H1 (cell line): ENCODE data around the gene SLX4IP. TPM values are rescaled to one million over a fixed set of nuclear protein-coding genes. Genes with fewer than 3 reads are reported as not detected.

Source experiments
- CTCF ChIA-PET: fragments of 300-600 bp; sonication (Branson Sonifier 250); formaldehyde crosslinking; loops from one replicate; lab custom pipeline; 2021; ENCODE audit not compliant: partially characterized antibody; lab: Charles Lee
- POLR2A ChIA-PET: fragments of 300-600 bp; sonication (Branson Sonifier 250); formaldehyde crosslinking; loops from one replicate; lab custom pipeline; 2021; ENCODE audit warnings: inconsistent platforms; ENCODE audit not compliant: partially characterized antibody; lab: Charles Lee
- DNase-seq, 2 experiments: peaks; one replicate each; pipeline versions ENCODE4 v3.0.0 to v3.0.0-alpha.2; 2010 to 2022; ENCODE audit warnings: low spot score in 2 of 2, low read depth in 1 of 2, mixed read lengths in 1 of 2
- FAIRE-seq: peaks from 2 replicates; lab custom pipeline; 2011; peaks lifted over from hg19 to GRCh38; lab: Jason Lieb, UNC
- H2AFZ ChIP-seq: 2 replicates; pipeline ENCODE4 v1.8.1; 2012; ENCODE audit warnings: low read length, inconsistent platforms
- H2AK5ac ChIP-seq: 2 replicates; pipeline ENCODE4 v1.6.1; 2013; ENCODE audit warnings: low read depth, low read length
- H2BK120ac ChIP-seq: replicated peaks from 2 replicates; pipeline ENCODE3; 2013; ENCODE audit warnings: low read depth, low read length, inconsistent platforms
- H2BK12ac ChIP-seq: 2 replicates; pipeline ENCODE4 v1.6.1; 2013; ENCODE audit warnings: low read depth, low read length
- H2BK15ac ChIP-seq: 2 replicates; pipeline ENCODE4 v1.6.1; 2013; ENCODE audit warnings: low read length
- H2BK20ac ChIP-seq: 2 replicates; pipeline ENCODE4 v1.6.1; 2013; ENCODE audit warnings: low read length
- H2BK5ac ChIP-seq: 2 replicates; pipeline ENCODE4 v1.6.1; 2013; ENCODE audit warnings: low read depth, low read length
- H3K14ac ChIP-seq: 2 replicates; pipeline ENCODE4 v1.6.1; 2013; ENCODE audit warnings: inconsistent platforms; ENCODE audit not compliant: insufficient read length
- H3K18ac ChIP-seq: 2 replicates; pipeline ENCODE4 v1.6.1; 2013; ENCODE audit warnings: low read length; ENCODE audit errors: extremely low read depth
- H3K23ac ChIP-seq: 2 replicates; pipeline ENCODE4 v1.6.1; 2013; ENCODE audit warnings: inconsistent platforms; ENCODE audit not compliant: insufficient read length
- H3K23me2 ChIP-seq: 2 replicates; pipeline ENCODE4 v1.6.1; 2013; ENCODE audit warnings: low read depth, low read length
- H3K27ac ChIP-seq: 2 replicates; pipeline ENCODE4 v1.6.1; 2011; ENCODE audit warnings: low read depth, low read length, inconsistent platforms
- H3K27me3 ChIP-seq, 4 experiments: replicated peaks in 1 of 4; 1 replicate in 1 of 4; 2 replicates in 3 of 4; pipeline versions ENCODE4 v1.6.1 to v1.8.1; 2011 to 2013; ENCODE audit warnings: low read length in 3 of 4, mild to moderate bottlenecking in 3 of 4, inconsistent platforms in 2 of 4, mixed read lengths in 2 of 4, moderate library complexity in 1 of 4; ENCODE audit not compliant: control insufficient read depth in 3 of 4, insufficient read depth in 3 of 4; ENCODE audit errors: extremely low read depth in 1 of 4
- H3K36me3 ChIP-seq, 4 experiments: 2 replicates each; pipeline versions ENCODE4 v1.6.1 to v1.8.1; 2011 to 2013; ENCODE audit warnings: mild to moderate bottlenecking in 4 of 4, low read length in 3 of 4, moderate library complexity in 2 of 4, control low read depth in 1 of 4, inconsistent platforms in 1 of 4; ENCODE audit not compliant: insufficient read depth in 4 of 4, control insufficient read depth in 2 of 4
- H3K4ac ChIP-seq: replicated peaks from 2 replicates; pipeline ENCODE3; 2013; ENCODE audit warnings: low read length, low read depth, mixed read lengths, inconsistent platforms; ENCODE audit not compliant: insufficient read length
- H3K4me1 ChIP-seq, 4 experiments: replicated peaks in 1 of 4; 1 replicate in 1 of 4; 2 replicates in 3 of 4; pipeline versions ENCODE4 v1.6.1 to v1.8.1; 2011 to 2013; ENCODE audit warnings: low read length in 3 of 4, inconsistent platforms in 2 of 4, mixed read lengths in 1 of 4; ENCODE audit not compliant: insufficient read depth in 4 of 4, control insufficient read depth in 3 of 4
- H3K4me2 ChIP-seq, 2 experiments: 2 replicates each; pipeline versions ENCODE4 v1.6.1 to v1.8.1; 2011 to 2013; ENCODE audit warnings: low read depth in 2 of 2, low read length in 2 of 2, control low read depth in 1 of 2, inconsistent platforms in 1 of 2, mild to moderate bottlenecking in 1 of 2; ENCODE audit not compliant: insufficient read depth in 1 of 2
- H3K4me3 ChIP-seq, 4 experiments: fragments of 200-600, 300-600 bp in 1 of 4; sonication (generic), shearing (Covaris generic), sonication (Bioruptor Twin) in 1 of 4; 2 replicates each; pipeline versions ENCODE4 v1.5.1 to v1.8.1; 2011 to 2016; ENCODE audit warnings: low read length in 4 of 4, low read depth in 3 of 4, control low read depth in 2 of 4, inconsistent platforms in 2 of 4, mild to moderate bottlenecking in 2 of 4, mixed read lengths in 1 of 4, moderate library complexity in 1 of 4; ENCODE audit not compliant: insufficient read depth in 2 of 4; ENCODE audit errors: extremely low read depth in 1 of 4
- H3K56ac ChIP-seq: replicated peaks from 2 replicates; pipeline ENCODE3; 2013; ENCODE audit warnings: low read depth, mild to moderate bottlenecking, mixed read lengths, low read length, inconsistent platforms; ENCODE audit not compliant: insufficient read length
- H3K79me1 ChIP-seq: 2 replicates; pipeline ENCODE4 v1.6.1; 2013; ENCODE audit warnings: low read depth, low read length, control low read depth
- H3K79me2 ChIP-seq, 2 experiments: 2 replicates each; pipeline versions ENCODE4 v1.6.1 to v1.8.1; 2012 to 2013; ENCODE audit warnings: low read length in 2 of 2, mild to moderate bottlenecking in 2 of 2, inconsistent platforms in 1 of 2; ENCODE audit not compliant: insufficient read depth in 2 of 2, control insufficient read depth in 1 of 2
- H3K9ac ChIP-seq, 4 experiments: replicated peaks in 1 of 4; 1 replicate in 1 of 4; 2 replicates in 3 of 4; pipeline versions ENCODE4 v1.6.1 to v1.8.1; 2011 to 2013; ENCODE audit warnings: low read depth in 3 of 4, low read length in 3 of 4, control low read depth in 2 of 4, mild to moderate bottlenecking in 2 of 4, moderate library complexity in 2 of 4, inconsistent platforms in 1 of 4; ENCODE audit errors: extremely low read depth in 1 of 4
- H3K9me3 ChIP-seq, 2 experiments: 2 replicates each; pipeline versions ENCODE4 v1.6.1 to v1.8.1; 2012 to 2013; ENCODE audit warnings: mild to moderate bottlenecking in 2 of 2, moderate library complexity in 2 of 2, control low read depth in 1 of 2, inconsistent platforms in 1 of 2, low read depth in 1 of 2, low read length in 1 of 2, mixed read lengths in 1 of 2; ENCODE audit not compliant: insufficient read depth in 2 of 2
- H4K20me1 ChIP-seq, 2 experiments: replicated peaks in 1 of 2; 2 replicates each; pipeline versions ENCODE3 to v1.8.1; 2011 to 2013; ENCODE audit warnings: inconsistent platforms in 2 of 2, low read length in 2 of 2, mild to moderate bottlenecking in 1 of 2; ENCODE audit not compliant: insufficient read depth in 2 of 2, control insufficient read depth in 1 of 2
- H4K5ac ChIP-seq: 2 replicates; pipeline ENCODE4 v1.6.1; 2013; ENCODE audit warnings: low read length, low read depth, mixed read lengths, inconsistent platforms; ENCODE audit not compliant: insufficient read length
- H4K8ac ChIP-seq: 2 replicates; pipeline ENCODE4 v1.8.0; 2013; ENCODE audit warnings: mild to moderate bottlenecking, moderate library complexity, low read length, inconsistent platforms; ENCODE audit not compliant: insufficient read depth; ENCODE audit errors: extremely low read depth
- H4K91ac ChIP-seq: replicated peaks from 2 replicates; pipeline ENCODE3; 2013; ENCODE audit warnings: low read length, mixed read lengths, inconsistent platforms; ENCODE audit not compliant: insufficient read length
- GTF2F1 ChIP-seq: IDR thresholded peaks from 2 replicates; pipeline ENCODE4 v1.6.1; 2012; ENCODE audit warnings: low read depth, low read length, improper control_type of control experiment, borderline replicate concordance
- JUN ChIP-seq: IDR thresholded peaks from 2 replicates; pipeline ENCODE4 v1.6.1; 2011; ENCODE audit warnings: low read depth, mild to moderate bottlenecking, improper control_type of control experiment, low read length
- POU5F1 ChIP-seq: IDR thresholded peaks from 2 replicates; pipeline ENCODE4 v1.6.1; 2011; ENCODE audit warnings: low read depth, mild to moderate bottlenecking, low read length, moderate library complexity
- RBBP5 ChIP-seq: IDR thresholded peaks from 2 replicates; pipeline ENCODE4 v1.7.1; 2012; ENCODE audit warnings: low read depth, mild to moderate bottlenecking, inconsistent platforms, low read length, moderate library complexity, borderline replicate concordance
- SP2 ChIP-seq: IDR thresholded peaks from 2 replicates; pipeline ENCODE4 v1.6.1; 2012; ENCODE audit warnings: mild to moderate bottlenecking, low read length, inconsistent platforms
- SRF ChIP-seq: IDR thresholded peaks from 2 replicates; pipeline ENCODE4 v1.6.1; 2011; ENCODE audit warnings: mild to moderate bottlenecking, low read depth, low read length, moderate library complexity
- YY1 ChIP-seq: IDR thresholded peaks from 2 replicates; pipeline ENCODE4 v1.6.1; 2011; ENCODE audit warnings: low read depth, mild to moderate bottlenecking, low read length
- ZNF274 ChIP-seq: IDR thresholded peaks from 2 replicates; pipeline ENCODE4 v1.7.0; 2012; ENCODE audit warnings: low read length, borderline replicate concordance; ENCODE audit errors: extremely low read depth
- WGBS, 2 experiments: shearing (Covaris generic) in 1 of 2; methylation state at CpG; one replicate each; pipeline versions ENCODE4 v1.1.6 to v1.1.7; 2013 to 2015; ENCODE audit warnings: low lambda C conversion rate in 2 of 2, mixed read lengths in 2 of 2, inconsistent platforms in 1 of 2, low coverage in 1 of 2, missing lambda C conversion rate in 1 of 2; ENCODE audit not compliant: insufficient replicate concordance in 2 of 2, insufficient coverage in 1 of 2, insufficient read length in 1 of 2; ENCODE audit errors: extremely low coverage in 1 of 2, missing lambda C conversion rate in 1 of 2; 5-methylcytosine and 5-hydroxymethylcytosine counted together
- polyA plus RNA-seq, 7 experiments: library from polyadenylated mRNA; depleted of rRNA in 3 of 7; stranded (reverse) in 5 of 7; unstranded in 2 of 7; fragments of >200 nt in 5 of 7; fragments of 200-250 nt in 2 of 7; gene quantifications; 1 replicate in 5 of 7; 2 replicates in 1 of 7; 4 replicates in 1 of 7; pipeline versions ENCODE4 v1.2.1 to v1.2.3, GENCODE V29; 2011 to 2013; ENCODE audit warnings: missing spikeins in 2 of 7, mixed read lengths in 2 of 7
- total RNA-seq: library from RNA; stranded (reverse); fragmentation: NEBNext Ultra II Directional; extraction: Animal tissue kit (Norgen Biotek cat#: 25700); gene quantifications from 2 replicates; pipeline ENCODE4 v1.2.1, GENCODE V29; 2021
- TF ChIP-seq, protein P1 (sequence below): IDR thresholded peaks from 2 replicates; pipeline ENCODE4 v1.6.1; 2011; ENCODE audit warnings: low read length, improper control_type of control experiment
- TF ChIP-seq, protein P2 (sequence below): IDR thresholded peaks from 2 replicates; pipeline ENCODE4 v1.6.1; 2012; ENCODE audit warnings: inconsistent platforms

SLX4IP gene
- total and polyA plus RNA-seq, 2 of the 8 experiments (the other 6 are each of a cell fraction or from before 2014, with no cell fraction given), result 2.4 to 8.7 TPM

- H4K8ac ChIP-seq, result no peak overlapping the region
- no peak overlapping the region for H3K14ac ChIP-seq
- no peak overlapping the region for H4K5ac ChIP-seq
- H3K4me1 ChIP-seq, result peaks cover 0 to 6% (median 2%) of the 10 kb centered on the region in 4 experiments; a peak in 2 of 7 replicates
- 95 to 100% methylated on average over 1 to 4 of the region's 4 CpGs for WGBS, 2 experiments
- no peak overlapping the region for H3K23ac ChIP-seq
- no peaks in the 10 kb centered on the region for H3K79me2 ChIP-seq
- FAIRE-seq (no peak), DNase-seq (no peak)
- no peaks in the 10 kb centered on the region for H3K36me3 ChIP-seq
- no peak overlapping the region for H3K4ac ChIP-seq
- no peak overlapping the region for H3K4me2 ChIP-seq
- no peaks in the 10 kb centered on the region for H3K9me3 ChIP-seq
- no peak overlapping the region for H3K9ac ChIP-seq
- no peak overlapping the region for H2AFZ ChIP-seq
- H2AK5ac ChIP-seq, result no peak overlapping the region
- H3K23me2 ChIP-seq, result no peaks in the 10 kb centered on the region; the same call in 1 of the 2 replicates
- H3K56ac ChIP-seq, result no peak overlapping the region
- H2BK120ac ChIP-seq, result no peak overlapping the region
- H3K18ac ChIP-seq, result no peak overlapping the region
- H2BK5ac ChIP-seq, result no peak overlapping the region
- H3K4me3 ChIP-seq, result no peak overlapping the region
- no peak overlapping the region for H4K91ac ChIP-seq
- no peak overlapping the region for H3K27ac ChIP-seq
- H2BK20ac ChIP-seq, result no peak overlapping the region
- no peaks in the 10 kb centered on the region for H4K20me1 ChIP-seq
- CTCF ChIA-PET, result interaction anchor here (1.2 to 2.4 kb wide), 2 partner anchors 8 to 46 kb away, joined by 3 to 7 read pairs; no protein-coding TSS in a partner anchor
- POLR2A ChIA-PET, result no interaction called here
- H2BK12ac ChIP-seq, result no peak overlapping the region
- no peak overlapping the region for H2BK15ac ChIP-seq
- H3K79me1 ChIP-seq, result no peaks in the 10 kb centered on the region
- H3K27me3 ChIP-seq, result no peaks in the 10 kb centered on the region
- TF ChIP-seq POU5F1 (no peak), YY1 (no peak), RBBP5 (no peak), GTF2F1 (no peak), JUN (no peak), SP2 (no peak), SRF (no peak), ZNF274 (no peak)
- TF ChIP-seq, protein P1, sequence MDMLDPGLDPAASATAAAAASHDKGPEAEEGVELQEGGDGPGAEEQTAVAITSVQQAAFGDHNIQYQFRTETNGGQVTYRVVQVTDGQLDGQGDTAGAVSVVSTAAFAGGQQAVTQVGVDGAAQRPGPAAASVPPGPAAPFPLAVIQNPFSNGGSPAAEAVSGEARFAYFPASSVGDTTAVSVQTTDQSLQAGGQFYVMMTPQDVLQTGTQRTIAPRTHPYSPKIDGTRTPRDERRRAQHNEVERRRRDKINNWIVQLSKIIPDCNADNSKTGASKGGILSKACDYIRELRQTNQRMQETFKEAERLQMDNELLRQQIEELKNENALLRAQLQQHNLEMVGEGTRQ, result no peak
- TF ChIP-seq, protein P2, sequence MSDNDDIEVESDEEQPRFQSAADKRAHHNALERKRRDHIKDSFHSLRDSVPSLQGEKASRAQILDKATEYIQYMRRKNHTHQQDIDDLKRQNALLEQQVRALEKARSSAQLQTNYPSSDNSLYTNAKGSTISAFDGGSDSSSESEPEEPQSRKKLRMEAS, result no peak
These were observed 151.2 kb downstream of the SLX4IP start for GRCh38 chr20:10586296-10586695.
